ENCODE results near the gene FBXW8.

Gene FBXW8, protein sequence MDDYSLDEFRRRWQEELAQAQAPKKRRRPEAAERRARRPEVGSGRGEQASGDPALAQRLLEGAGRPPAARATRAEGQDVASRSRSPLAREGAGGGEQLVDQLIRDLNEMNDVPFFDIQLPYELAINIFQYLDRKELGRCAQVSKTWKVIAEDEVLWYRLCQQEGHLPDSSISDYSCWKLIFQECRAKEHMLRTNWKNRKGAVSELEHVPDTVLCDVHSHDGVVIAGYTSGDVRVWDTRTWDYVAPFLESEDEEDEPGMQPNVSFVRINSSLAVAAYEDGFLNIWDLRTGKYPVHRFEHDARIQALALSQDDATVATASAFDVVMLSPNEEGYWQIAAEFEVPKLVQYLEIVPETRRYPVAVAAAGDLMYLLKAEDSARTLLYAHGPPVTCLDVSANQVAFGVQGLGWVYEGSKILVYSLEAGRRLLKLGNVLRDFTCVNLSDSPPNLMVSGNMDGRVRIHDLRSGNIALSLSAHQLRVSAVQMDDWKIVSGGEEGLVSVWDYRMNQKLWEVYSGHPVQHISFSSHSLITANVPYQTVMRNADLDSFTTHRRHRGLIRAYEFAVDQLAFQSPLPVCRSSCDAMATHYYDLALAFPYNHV

DNA sequence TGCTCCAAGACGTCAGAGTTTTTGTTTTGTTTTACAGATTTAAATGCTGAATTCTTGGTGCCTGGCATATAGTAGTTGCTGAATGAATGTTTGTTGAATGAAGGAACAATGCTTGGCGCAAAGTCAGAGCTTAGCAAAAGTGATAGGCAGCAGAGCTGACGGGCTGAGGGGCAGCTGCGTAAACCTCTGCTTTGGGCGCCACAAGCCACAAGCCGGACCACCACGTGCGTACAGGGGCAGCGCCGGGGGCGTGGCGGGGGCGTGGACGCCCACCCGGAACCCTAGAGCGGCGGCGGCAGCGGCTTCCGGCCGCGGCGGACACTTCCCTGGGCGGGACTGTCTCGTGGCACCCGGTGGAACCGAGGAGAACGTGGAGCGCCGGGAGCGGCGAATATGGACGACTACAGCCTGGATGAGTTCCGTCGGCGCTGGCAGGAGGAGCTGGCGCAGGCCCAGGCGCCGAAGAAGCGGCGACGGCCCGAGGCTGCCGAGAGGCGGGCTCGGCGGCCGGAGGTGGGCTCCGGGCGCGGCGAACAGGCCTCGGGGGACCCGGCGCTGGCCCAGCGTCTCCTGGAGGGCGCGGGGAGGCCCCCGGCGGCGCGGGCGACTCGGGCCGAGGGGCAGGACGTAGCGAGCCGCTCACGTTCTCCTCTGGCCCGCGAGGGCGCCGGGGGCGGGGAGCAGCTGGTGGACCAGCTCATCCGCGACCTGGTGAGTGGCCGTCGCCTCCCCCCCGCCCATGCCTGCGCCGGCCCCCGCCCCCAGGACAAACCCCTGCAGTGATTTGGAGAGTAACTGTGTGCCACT is at the start of gene FBXW8:
Gene FBXW8 (plus strand): TSS at position 306 of the 807 bp plus-strand sequence. CDS start 88 bp downstream, at position 394.
- peak; percentile 76 for DNase-seq

DNA sequence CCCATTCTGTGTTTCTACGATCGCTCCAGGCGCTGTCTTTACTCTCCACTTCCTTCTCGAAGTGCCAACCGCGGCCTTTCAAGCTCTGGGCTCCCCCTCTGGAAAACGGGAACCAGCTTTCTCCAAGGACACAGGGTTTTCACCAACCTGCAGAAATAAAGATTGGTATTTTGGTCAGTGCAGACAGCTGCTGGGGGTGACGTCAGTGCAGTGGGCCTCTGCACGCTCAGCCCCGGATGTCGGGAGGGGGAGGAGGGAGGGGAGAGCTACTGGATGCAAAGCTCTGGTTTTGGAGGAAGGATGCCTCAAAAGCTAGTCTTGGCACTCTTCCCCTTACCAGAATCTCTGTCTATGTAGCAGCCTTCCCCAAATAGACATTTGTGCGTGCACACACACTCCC is 49.4 kb upstream of the FBXW8 start:
- DNase-seq = peak; percentile 86

DNA sequence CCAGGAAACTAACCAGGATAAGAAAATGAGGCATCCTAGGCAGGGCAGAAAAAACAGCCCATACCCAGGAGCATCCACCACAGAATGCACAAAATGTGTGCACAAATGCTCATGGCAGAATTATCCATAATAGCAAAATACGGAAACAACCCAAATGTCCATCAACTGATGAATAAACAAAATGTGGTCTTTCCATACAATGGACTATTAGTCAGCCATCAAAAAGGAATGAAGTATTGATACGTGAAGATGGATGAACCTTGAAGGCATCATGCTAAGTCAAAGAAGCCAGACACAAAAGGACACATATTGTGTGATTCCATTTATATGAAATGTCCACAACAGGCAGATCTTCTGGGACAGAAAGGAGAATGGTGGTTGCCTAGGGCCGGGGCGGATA is 48.6 kb upstream of the FBXW8 start:
- no peak for DNase-seq

DNA sequence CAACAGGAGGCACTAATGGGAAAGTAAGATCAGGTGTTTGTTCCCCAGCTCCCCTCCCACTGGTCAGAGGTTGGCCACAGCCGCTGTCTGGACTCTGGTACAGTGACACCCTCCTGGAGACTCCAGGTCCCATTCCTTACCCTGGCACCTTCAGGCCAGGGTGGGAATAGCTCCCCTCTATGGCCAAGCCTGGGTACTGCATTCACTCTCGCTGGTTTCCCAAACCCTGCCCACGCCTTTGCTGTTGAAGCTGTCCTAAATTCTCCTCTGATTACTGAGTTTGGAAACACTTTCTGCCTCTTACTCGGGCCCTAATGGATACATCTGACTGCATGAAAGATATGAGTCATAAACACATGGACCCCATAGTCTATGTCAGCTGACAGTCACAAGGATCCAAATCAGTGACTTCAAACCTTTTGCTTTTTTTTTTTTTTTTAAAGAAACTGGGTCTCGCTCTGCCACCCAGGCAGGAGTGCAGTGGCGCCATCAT is 47.4 kb upstream of the FBXW8 start:
- DNase-seq = peak; percentile 92

DNA sequence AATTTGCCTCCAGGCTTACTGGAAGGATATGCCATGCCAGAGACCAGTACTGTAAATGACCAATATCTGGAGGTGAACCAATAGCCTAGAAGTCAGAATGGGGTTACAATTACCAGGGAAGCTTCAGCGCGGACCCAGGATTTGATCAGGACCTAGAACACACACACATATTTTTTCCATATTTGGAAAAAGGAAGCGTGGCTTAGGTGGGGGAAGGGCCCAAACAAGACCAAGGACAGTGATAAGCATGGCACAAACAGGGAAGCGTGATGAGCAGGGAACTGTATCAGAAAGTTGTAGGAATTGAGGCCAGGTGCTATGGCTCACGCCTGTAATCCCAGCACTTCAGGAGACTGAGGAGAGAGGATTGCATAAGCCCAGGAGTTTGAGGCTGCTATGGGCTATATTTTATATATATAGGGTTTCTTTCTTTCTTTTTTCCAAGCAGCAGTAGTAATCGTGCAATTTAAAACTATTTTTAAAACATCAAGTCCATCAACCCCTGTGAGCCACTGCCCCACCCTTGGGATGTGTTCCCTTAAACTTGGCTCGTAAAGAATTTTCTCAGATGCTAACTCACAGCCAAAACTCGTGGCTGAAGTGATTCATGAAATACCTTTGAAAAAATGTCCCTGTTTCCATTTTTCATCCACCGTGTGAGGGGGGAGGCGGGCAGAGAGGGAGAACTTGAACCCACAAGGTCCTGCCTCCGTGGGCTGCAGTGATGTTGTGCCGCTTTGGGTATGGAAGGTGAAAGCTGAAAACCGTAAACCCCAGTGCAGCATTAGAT is 46.2 kb upstream of the FBXW8 start:
- peak; percentile 92 for DNase-seq

DNA sequence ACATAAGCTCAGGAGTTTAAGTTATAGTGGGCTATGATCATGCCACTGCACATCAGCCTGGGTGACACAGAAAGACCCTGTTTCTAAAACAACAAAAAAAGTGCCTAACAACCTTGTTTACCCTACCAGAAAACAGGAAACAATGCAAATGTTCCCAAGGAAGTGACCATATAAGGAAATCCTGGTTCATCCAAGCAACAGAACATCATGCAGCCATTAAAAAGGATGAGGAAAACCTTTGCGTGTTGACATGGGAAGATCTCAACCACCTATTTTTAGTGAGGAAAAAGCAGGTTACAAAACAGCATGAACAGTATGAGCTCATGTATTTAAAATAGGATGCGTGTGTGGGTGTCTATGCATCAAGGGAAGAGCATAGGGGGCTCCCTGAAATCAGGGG is 43.2 kb upstream of the FBXW8 start:
- no peak for DNase-seq

DNA sequence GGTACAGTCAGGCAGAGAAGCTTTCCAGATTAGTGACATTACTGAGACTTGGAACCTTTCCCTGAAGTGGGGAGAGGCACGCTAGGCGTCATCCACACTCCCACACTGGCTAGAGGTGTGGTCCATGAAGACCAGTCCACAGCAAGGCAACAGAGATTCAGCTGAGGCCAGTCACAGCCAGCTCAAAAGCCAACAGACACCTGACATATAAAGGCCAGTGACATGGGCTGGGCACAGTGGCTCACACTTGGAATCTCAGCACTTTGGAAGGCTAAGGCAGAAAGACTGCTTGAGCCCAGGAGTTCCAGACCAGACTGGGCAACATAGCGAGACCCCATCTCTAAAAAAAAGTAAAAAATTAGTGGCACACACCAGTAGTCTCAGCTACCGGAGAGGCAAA is 40.4 kb upstream of the FBXW8 start:
- DNase-seq = no peak

DNA sequence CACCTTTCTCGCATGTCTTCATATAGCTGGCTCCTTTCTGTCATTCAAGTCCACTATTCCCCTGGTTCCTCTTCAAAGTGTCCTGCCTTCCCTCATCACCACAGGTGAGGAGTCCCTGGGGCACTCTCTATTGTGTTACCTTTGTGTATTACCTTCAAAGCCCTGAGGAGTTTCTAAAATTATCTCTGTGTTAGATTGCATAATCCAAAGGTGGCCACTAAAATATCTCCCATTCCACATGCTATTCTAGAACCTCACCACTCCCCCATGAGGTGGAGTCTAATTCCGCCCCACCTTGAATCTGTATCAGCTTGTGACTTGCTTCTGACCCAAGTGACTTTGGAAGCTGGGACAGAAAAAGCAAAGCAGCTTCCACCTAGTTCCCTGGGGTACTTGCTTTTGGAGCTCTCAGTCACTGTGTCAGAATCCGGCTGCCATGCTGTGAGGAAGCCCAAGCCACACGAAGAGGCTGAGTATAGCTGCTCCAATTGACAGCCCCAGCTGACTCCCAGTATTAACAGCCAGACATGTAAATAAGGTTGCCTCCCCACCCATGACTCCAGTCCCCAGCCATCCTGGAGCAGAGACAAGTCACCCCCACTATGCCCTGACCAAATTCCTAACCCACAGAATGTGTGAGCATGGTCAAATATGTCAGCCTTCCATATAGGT is 36.3 kb upstream of the FBXW8 start:
- no peak for DNase-seq

DNA sequence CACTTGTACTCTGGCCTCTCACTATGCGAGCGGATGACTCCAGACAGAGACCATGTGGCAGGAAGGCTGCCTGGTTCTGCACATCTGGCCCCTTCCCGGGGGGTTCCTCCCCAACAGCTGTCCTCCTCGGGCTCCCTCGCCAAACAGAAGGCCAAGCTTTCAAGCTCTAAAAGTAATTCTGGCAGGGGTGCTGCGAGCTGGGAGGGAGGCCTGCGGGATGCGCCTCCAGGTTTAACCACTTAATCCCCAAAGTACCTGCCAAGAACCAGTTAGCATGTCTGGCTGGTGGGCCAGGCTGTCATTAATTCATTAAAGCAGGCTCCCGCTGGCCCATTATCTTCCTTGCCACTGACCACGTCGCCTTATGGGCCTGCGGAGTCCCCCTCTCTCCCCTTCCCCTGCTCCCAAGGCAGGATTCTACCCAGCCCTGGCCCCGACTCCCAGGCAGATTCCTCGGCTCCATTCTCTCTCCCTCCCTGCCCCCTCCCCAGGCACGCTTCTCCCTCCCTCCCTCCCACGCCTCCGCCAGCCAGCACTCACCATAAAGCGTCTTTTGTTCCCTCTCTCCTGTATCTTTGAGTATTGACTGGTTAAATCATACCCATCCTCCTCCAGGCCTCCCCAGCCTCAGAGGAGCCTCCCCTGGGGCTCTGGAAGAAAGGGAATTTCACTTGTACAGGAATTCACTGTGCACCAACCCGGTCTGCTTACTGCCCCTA is 34.4 kb upstream of the FBXW8 start:
- no peak for DNase-seq

DNA sequence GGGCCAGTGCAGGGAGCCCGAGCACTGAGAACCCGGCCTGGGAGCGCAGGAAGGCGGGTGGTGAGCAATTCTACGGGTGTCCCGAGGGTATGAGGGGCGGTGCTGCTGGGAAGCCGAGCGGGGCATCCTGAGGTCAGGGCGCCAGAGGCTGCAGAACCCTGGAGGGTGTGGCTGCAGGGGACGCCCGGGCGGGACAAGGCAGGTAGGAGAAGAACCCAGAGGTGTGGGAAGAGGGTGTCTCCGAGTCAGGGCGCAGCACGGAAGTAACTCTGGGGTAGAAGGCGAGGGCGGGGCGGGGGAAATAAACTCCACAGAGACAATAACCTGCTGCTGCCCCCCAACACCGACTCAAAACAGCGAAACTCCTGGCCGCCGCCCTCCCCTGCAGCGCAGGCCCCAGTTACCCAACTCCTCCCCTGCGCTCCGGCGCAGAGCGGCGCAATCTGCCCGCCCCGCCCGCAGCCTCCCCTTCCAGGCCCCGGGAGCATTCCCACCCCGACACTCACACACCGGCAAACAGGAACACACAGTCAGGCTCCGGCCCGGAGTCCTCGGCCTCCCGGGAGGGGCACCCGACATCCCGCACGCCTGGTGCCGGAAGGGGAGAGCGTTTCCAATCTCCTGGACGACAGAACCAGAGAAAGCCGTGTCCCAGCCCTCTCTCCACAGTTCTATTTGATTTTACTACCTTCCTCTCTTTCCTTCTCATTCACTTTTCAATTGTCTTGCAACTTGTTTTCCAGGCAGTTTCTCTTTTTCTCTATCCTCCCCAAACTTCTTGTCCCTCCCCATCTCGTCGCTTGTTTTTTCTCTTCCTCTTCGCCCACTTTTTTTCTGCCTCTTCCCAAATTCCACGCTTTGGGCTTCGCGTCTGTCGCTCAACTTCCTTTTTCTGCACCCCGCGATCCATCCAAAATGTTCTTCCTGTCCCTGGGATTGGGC is 31.9 kb upstream of the FBXW8 start:
- peak; percentile 18 for DNase-seq

DNA sequence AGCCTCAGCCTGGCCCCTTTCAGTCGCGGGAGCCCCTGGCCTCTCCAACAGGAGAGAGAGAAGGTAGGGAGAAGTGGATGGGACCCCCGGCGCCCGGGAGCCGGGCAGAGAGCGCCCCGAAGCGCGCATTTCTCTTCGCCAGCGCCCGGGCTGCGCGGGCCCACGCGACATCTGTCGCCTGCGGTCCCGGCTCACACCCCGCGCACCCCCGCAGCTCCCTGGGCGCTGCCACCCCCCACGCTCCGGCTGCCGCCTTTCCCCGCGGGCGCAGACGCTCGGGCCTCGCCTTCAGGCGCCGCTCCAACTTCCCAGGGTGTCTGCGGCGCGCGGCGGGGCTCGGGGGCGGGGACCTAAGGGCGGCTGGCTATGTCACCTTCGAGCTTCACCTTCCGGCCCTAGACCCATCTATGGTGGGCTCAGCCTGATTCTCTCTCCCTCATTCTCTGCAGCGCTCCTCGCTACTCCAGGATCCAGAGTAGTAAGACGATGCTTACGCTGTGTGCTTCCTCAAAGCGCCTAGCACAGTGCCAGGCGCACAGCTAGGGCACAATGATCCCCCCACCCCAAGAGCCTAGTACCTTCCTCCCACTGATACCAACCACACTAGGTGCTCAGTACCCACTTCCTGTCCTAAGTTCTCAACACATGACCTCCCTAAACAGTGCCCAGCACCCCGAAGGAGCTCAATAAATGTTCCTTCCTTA is 31.1 kb upstream of the FBXW8 start:
- DNase-seq = no peak

DNA sequence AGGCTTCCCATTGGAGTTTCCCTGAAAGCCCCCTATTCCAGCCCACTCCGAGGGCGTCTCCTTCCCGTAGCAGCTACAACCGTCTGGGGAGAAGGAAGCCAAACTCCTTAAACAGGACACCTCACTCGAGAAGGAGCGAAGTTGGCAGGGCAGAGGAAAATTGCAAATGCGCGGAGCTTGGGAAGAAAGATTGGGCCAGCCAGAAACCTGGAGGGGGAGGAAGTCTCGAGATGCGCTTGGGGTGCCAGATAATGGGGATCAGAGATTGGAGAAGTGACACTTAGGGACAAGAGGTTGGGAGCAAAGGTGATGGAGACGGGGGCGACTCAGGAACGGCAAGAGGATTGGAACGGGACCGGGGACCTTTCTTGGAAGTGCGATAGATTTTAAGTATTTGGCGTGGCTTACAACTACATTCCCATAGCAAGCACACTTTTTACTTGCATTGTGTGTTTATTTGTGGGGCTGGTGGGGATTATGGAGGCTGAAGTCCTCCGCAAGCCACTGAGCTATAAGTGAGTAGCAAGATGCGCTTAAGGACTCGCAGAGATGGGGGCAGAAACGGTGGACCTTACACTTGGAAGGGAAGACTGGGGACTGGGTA is 30.4 kb upstream of the FBXW8 start:
- DNase-seq = no peak

DNA sequence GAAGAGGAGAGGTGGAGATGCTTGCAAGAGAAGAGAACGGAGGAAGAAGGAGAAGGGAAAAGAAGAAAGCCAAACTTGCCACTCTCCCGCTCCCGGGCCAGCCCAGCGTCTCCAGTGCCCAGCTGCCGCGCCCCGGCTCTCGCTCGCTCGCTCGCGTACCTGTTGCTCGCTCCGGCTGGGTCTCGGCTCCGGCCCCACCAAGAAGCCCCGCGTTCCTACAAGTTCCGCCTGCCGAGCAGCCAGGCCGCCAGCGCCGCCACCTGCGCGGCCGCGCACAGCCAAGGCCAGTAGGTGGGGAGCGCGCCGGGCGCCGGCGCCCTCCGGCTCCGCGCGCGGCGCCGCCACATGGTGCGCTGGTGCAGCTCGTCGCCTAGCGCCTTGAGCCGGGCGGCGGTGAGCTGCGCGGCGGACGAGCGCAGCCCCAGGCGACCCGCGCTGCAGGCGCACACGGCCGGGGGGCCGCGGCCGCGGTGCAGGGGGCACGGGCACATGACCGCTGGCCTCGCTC is 29.9 kb upstream of the FBXW8 start:
- DNase-seq = peak; percentile 25

DNA sequence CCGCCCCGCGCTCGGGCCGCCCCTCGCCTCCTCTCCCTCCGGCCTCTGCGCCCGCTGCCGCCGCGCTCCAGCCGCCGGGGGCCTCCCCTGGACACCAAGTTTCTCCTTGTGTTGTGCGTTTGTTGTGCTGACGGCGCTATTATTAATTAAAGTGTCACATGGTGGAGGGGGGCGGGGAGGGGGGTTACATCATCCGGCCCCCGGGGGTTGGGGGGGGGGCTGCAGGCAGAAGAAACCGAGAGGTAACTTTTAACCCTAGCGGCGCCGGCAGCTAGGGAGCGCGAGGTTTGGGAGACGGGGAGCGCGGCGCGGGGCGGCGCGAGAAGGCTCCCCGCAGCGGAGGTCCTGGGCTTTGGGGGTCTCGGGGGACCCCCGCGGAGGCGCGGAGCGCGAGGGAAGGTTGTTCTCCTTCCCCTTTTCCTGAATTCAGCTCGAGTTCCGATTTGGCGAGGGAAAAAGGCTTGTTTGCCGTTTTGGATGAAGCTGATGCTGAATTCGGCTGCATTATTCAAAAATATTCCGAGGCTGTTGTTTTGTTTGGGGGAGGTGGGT is 29.3 kb upstream of the FBXW8 start, which contains the start of gene HRK:
Gene HRK (minus strand): TSS at position 117 of the 552 bp plus-strand sequence. CDS start 134 bp downstream, outside the sequence.
- DNase-seq = no peak

DNA sequence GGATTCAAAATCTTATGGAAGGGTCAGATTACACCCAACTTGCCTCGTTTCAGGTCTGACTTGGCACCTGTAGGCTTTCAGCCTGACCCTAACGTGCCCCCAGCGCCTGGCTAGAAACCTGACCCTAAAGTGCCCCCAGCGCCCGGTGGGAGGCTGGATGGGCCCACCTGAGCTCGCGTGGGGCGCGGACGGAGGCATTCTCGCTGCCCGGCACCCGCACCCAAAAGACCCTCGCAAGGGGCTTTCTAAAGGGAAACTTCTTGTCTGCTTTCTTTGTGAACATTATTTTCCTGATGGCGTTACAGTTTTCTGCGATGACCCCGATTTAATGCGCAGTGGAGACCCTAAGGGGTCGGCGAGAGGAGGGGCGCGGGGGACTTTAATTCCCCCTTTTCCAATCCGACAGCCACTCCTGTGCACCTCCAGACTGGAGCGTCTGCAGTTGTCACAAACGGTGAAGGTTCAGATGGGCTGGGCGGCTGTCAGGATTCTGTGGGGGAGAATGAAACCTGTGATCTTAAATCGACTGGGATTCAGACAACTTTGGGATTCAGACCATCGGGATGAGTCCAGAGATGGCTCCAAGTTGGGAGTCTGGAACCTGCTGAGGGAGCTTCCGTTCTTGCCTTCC is 28.8 kb upstream of the FBXW8 start:
- no peak for DNase-seq

DNA sequence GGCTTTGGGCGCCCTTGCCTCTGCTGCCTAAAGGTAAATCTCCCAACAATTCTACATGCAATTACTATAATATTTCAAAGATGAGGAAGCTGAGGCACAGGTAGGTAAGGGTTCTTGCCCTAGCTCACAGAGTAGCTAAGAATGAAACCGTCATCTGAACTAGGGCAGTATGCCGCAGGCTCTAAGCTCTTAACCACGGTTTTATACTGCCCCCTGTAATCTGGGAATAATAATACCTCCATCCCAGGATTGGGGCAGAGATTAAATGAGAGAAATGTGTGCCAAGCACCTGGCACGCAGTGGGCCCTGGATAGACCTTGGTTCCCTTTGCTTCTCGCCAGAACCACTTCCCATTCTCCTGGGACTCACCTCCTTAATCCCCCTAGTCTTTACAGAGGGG is 28.0 kb upstream of the FBXW8 start:
- DNase-seq = peak; percentile 33

DNA sequence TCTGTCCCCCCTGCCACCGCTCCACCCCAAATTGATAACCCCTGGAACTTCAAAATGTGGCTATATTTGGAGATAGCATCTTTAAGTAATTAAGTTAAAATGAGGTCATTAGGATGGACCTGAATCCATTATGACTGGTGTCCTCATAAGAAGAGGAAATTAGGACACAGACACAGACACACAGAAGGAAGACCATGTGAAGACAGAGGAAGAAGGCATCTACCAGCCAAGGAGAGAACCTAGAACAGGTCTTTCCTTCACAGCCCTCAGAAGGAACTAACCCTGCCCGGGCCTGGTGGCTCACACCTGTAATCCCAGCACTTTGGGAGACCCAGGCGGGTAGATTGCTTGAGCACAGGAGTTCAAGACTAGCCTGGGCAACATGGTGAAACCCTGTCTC is 25.9 kb upstream of the FBXW8 start:
- no peak for DNase-seq

DNA sequence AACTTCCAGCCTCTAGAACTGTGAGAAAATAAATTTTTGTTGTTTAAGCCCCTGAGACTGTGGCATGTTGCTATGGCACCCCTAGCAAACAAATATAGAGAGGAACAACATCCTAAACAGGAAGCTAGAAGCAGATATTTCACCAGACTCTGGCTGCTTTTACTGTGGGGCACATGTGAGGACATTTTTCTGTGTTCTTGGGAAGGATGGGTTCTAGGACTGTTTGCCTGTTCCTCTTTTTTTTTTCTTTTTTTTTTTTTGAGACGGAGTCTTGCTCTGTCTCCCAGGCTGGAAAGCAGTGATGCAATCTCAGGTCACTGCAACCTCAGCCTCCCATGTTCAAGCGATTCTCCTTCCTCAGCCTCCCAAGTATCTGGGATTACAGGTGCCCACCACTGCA is 25.3 kb upstream of the FBXW8 start:
- no peak for DNase-seq

All from HCEC 1CT (cell line).